GM19025 (cell line): ENCODE data around the gene KLC1.
A peak's percentile ranks its signal among the peaks of the same experiment; 100 is the strongest.

ENCODE experiments used
- ATAC-seq: cut with Tn5 transposase; IDR thresholded peaks from one replicate; pipeline ENCODE4 v1.9.1; 2021; ENCODE audit warnings: mild to moderate bottlenecking, low read depth, moderate library complexity; ENCODE audit not compliant: unreplicated experiment

Gene KLC1

GRCh38 chr14:103715052-103716000 is 86.3 kb downstream of the KLC1 start, which contains the start of the genes XRCC3 and ZFYVE21:
Gene XRCC3 (minus strand): TSS chr14:103715451. CDS start chr14:103711087, 4,364 bp downstream.
Gene ZFYVE21 (plus strand): TSS chr14:103715810. CDS start chr14:103715842, 32 bp downstream.
- ATAC-seq = peak; percentile 92

DNA sequence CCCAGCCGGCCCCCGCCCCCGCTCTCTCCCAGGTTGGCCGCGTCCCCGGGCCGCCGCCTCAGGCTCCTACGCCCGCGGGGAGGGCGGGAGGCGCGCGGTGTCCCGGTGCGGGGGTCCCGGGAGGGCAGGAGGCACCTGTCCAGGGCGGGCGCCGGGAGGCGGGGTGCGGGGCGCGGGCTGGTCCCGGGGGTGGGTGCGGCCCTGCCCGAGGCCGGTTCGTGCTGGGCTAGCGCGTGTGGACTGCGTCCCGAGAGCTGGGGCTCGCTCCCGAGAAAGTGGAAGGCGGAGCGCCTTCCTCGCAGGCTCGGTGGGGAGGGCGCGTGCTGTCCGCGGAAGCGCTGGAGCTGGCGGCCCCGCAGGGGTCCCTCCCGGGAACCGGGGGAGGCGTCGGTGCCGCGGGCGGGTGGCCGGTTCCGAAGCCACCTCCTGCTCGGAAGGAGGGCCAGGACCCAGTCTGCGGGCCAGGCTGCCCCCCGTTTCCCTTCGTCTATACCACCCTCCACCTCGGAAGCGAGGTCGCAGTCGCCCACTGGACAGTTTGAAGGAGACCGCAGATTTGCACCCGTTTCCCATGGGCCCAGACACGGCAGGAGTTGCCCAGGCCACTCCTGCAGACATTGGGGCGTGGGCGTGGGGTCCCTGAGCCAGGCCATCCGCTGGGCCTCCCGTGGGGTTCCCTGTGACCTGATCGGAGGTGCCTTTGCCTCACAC is 87.2 kb downstream of the KLC1 start:
- no peak for ATAC-seq

- no peak for ATAC-seq
Measured at GRCh38 chr14:103716899-103717411, 87.9 kb downstream of the KLC1 start.

GRCh38 chr14:103718572-103718971 is 89.6 kb downstream of the KLC1 start:
- no peak for ATAC-seq

DNA sequence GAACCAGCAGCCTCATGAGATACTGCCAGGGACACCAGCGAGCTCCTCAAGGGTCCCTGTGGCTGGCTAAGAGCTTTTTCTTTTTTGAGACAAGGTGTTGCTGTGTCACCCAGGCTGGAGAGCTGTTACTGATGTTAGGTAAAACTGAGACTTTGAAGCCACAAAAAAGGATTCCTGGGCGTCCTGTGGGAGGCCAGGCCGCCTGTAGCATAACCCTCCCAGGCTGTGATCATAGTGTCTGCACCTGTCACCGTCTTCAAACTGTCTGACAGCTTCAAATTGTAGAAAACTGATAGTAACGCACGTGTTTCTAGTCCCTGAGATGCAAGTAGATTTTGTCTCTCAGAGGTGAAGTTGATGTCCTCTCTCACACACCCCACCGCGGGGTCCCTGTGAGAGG is 90.7 kb downstream of the KLC1 start:
- ATAC-seq = no peak

DNA sequence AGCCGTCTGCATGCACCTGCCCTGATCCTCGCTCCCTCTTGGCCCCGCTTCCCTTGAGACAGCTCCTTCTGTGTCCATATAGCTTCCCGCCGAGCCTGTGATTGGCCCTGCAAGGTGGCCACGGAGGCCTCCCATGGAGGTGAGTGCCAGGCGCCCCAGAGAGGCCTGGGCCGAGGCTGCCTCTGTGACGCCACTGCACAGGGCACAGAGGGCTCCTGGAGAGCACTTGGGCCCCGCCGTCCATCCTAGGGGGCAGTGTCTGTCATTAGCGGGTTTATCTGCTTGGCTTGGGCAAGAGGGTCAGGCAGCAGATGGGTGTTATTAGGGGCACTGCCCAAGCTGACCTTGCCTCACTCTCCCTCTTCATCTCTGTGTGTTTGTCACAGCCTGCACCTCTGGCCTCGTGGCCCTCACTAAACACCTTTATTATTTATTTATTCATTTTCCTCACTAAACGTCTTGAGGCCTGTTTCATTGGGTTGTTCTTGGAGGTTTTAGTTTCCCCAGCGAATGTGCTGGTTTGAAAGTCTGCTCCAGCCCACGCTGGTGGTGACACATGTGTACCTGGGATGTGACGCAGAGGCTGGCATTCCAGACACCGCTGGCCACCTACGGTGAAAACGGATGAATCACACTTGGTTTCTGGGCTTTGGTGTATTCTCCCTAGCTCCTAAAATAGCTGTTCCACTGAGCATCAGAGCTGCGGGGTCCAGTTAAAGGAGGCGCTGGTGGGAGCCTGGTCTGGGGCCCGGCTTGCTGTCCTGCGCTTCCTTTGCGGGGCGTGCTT is 92.5 kb downstream of the KLC1 start:
- ATAC-seq = no peak

GRCh38 chr14:103723748-103724081 is 94.7 kb downstream of the KLC1 start:
- no peak for ATAC-seq

GRCh38 chr14:103724116-103724515 is 95.1 kb downstream of the KLC1 start:
- ATAC-seq = no peak

DNA sequence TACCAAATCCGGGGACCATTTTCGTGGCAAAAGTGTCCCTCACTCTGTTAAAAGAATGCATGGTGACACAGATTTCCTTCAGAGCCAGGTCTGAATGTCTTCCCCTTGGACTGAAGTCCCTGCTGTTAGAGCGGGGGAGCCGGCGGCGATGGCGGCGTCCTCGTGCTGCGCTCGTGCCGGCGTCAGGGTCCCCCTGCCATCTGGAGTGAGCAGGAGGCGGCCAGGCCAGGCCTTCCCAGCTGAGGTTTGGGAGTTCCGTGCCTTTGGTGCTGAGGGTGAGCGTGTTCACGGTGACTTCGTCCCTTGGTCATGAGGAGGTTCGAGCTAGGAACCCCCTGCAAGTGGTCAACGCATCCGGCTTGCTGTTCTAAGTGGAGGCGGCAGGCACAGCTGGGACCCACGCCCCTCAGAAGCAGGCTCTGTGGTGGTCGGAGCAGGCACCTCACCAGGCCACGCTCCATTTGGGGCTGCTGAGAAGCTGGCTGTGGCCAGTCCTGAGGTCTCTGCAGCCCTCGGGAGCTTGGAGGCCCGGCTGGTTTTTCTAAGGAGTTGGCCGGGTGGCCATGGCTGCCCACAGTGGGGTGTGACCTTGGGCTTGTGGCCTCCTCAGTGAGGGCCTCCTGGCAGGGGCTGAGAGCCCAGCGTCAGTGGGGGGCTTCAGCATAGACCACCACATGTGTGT is 96.1 kb downstream of the KLC1 start:
- no peak for ATAC-seq

GRCh38 chr14:103725739-103726395 is 96.9 kb downstream of the KLC1 start:
- ATAC-seq = no peak

DNA sequence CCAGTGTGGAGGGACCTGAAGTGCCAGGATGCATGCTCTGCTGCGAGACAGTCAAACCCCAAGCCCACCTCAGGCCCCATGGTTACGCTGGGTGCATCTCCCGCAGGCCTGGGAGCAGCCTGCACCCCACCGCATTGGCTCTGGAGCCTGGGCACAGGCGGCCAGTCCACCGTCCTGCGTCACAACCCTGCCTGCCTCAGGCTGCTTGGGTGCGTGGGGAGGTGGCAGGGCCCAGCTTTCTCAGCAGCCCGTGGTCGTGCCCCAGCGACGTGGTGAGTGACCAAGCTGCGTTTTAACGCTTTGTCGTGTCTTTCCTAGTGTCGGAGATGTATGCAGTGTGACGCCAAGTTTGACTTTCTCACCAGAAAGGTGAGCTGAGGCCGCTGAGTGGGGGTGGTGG is 97.5 kb downstream of the KLC1 start:
- no peak for ATAC-seq

GRCh38 chr14:103727313-103727980 is 98.4 kb downstream of the KLC1 start:
- no peak for ATAC-seq

DNA sequence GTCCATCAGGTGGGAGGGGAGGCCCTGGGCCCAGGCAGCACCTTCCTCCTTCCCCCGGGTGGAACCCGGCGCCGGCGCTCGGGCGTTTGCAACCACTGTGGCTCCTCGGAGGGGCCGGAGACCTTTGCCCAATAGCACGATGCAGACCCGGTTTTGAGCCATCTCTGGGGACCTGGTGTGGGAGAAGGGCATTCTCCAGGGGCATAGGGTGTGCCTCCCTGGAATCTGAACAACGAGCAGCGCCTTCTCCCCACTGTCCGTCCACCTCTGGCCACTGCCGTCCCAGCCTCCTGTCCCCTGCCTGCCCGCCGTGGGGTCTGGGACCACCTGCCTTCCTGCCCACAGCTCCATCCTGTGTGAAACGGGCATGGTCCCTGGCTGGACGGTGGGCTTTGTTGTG is 99.1 kb downstream of the KLC1 start:
- no peak for ATAC-seq

GRCh38 chr14:103728721-103729120 is 99.7 kb downstream of the KLC1 start:
- ATAC-seq = no peak

DNA sequence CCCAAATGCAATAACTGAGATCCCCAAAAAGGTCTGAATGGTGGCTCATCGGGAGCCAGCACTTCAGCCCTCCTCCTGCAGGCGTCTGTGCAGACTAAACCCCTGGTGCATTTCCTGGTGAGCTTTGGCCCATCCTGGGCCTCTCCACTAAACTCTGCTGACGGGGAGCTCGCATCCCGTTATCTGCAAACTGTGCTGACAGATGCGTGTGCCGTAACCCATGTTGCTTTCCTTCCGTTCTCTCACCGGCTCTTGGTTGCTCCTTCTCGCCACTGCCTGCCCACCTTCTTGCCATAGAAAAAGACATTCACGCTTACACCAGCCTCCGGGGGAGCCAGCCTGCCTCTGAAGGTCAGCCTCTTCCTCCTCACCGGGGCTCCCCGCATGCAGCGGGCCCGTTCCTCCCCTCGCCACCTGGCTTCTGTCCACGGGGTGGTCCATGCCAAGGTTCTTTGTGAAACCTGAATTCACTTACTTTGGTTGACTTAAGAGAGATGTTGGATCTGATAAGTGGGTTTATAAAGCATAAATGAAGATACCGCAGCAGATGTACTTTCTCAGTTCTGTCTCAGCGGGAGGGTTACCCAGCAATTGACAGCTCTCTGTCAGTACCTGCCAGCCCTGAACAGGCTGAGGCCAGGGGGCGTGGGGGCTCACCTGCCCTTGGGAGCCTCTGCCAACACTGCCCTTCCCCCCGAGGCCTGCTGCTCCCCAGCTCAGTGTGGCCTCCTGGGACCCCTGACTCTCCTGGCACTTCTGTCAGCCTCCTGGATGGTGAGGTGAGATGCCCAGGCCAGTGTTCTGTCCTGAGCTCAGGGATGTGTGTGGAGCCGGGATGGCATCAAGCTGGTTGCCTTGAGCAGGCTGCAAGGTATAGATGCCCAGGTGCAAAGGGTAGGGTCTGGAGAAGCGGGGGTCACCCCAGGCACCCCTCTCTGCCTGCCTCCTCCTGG is 100.8 kb downstream of the KLC1 start:
- no peak for ATAC-seq

DNA sequence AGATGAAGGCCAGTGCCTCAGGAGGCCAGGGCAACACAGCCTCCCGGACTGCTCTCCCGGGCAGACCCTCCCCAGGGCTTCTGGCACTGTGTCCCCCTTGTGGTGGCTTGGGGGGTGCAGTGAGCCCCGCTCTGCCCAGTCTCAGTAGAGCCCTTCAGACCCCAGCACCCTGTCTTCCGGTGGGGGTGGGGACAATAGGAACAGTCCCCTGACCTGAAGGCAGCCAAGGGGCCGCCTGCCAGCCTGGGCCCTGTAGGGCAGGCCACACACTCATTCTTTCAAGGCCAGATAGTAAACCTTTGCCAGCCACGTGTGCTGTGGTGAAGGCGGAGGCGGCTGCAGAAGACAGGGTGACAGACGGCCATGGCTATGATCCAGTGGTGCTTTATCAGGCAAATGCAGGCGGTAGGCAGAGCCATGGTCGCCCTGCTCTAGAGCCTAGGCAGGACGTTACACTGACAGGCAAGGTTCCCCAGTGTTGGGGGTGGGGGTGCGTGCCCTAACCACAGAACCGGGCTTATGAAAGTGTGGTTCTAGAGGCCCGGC is 101.6 kb downstream of the KLC1 start:
- no peak for ATAC-seq

- ATAC-seq = no peak
Measured at GRCh38 chr14:103731481-103731880, 102.5 kb downstream of the KLC1 start.
